ENCODE measurements around the gene PTPRT.

Gene PTPRT

DNA sequence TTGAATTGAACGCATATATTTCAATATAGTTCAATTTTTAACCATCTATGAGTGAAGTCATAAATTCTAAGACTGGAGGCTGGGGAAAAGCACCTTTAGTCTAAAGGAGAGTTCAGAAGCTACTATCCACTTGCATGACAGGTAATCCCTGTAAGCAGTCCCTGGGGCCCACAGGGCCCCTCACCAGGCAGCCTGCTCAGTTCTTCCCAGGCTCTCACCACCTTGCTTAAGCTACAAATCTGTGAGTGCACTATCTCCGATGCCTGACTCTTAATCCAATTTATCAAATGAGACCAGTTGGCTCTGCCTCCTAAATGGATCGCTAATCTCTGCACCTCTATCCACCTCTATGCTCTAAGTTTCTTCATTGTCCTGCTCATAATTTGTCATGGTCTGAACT is 413.8 kb downstream of the PTPRT start:
- no peak for DNase-seq

DNA sequence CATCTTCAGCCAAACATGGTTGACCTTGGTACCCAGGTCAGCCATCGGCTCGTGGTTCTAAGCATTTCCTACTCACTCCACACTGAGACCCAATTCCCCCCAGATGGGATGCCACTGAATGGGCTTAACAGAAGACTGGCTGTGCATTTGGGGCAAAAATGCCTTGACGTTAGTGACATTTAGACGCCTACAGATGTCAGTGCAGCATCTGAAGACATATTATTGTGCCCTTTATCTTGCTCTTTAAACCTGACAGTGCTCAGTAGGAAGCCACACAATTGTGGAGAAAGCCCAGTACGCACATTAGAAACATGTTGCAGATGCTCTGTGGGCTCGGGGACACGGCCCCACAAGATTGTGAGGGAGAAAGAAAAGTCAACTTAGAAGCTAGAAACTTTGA is 414.7 kb downstream of the PTPRT start:
- no peak for DNase-seq

DNA sequence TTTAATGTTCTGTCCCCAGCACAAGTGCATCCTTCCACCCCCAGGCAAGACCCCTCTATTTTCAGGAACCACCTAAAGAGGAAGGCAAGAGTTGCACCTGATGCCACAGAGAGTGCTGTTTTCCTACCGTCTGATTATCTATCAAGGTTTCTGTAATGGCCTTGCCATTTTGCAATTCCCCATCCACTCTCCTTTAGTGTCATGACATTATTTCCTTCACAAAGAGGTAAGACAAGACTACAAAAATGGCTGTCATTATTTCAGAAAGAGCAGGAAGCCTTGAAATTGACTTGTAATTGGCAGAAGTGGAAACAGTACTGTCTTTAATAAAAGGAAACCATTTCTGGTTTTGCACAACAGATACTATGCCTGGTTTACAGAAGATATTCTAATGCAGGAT is 426.7 kb downstream of the PTPRT start:
- no peak for DNase-seq

DNA sequence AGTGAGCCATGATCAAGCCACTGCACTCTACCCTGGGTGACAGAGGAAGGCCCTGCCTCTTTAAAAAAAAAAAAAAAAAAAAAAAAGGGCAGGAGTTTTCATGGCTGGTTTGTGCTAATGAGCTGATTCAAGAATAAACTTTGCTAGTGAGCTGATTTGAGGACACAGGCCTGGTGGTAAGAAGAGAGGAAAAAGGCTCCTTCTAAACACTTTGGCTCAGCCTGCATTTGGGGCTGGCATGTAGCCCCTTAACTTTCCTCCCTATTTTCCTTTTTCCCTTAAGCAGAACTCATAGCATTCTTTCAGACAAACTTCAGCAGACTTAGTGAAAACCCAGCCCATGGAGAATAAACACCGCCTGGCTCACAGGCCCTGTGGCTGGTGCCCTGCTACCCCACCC is 432.7 kb downstream of the PTPRT start:
- no peak for DNase-seq

DNA sequence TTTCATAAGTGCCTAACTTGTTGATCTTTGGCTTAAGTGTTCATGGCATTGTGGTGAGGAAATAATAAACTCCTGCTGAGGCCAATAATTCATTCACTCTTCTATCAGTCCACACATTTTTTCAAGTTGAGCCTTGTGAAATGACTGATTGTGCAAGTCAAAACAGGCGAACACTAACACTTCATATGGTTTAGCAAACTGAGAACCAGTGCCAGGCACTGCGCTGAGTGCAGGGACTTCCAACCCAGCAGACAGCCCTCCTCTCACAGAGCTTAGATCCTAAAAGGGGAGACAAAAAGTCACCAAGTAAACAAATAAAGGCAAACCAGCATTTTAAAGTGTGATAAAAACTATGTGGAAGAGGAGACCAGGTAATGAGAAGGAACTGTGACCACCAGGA is 435.0 kb downstream of the PTPRT start:
- no peak for DNase-seq

DNA sequence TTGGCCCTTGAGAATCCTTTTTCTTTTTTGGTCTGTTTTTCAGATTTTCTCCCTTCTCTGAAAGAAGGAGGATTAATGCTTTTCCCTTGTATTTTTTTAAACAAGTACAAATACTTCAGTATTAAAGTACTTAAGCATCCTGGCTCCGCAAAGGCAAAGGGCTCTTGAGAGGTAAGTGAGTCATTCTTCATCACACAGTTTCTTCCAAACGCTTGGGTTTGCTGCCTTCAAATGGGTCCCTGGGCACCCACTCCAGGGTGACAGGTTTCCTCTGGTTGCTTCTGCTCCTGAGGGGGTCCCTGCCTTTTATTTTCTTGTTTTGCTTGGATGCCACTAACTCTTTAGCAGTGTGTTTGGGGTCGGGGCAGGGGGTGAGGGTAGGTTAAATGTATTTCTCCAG is 437.1 kb downstream of the PTPRT start:
- no peak for DNase-seq

DNA sequence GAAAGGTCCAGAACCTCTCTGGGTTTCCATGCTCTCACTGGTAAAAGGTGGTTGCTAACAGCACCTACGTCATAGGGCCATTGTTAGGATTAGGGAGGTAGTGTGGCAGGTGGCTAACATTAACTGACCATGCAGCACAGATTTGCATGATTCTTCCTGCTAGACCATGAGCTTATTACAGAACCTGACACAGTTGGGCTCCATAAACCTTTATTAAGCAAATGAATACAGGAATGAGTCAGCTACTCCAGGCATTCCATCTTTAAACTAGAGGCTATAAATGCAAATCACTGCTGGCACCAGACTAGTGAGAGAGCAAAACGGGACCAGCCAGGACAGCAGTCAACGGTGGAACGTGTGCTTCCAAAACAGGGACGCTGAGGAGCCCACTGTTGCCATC is 440.1 kb downstream of the PTPRT start:
- no peak for DNase-seq

DNA sequence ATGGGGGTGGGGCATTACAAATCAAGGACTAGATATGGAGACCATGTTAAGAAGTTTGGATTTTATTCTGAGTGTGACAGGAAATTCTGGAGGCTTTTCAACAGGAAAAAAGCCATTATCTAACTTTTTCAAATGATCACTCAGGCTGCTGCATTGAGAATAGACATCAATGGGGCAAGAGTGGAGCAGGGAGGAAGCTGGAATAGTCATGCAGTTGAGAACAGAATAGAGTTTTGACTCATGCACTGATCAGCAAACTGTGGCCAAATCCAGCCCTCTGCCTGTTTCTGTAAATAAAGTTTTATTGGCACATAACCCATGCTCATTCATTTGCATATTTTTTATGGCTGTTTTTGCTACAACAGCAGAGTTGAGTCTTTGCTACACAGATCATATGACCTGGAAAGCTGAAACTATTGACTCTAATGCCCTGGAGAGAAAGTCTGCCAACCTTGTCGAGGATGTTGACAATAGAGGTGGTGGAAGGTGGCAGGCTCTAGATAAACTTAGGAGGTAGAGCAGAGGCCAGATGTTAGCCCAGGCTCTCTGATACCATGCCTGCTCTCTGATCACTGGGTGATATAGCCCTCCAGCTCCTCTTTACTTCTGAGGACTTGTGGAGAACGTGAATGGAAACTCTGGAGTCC is 441.8 kb downstream of the PTPRT start:
- no peak for DNase-seq

DNA sequence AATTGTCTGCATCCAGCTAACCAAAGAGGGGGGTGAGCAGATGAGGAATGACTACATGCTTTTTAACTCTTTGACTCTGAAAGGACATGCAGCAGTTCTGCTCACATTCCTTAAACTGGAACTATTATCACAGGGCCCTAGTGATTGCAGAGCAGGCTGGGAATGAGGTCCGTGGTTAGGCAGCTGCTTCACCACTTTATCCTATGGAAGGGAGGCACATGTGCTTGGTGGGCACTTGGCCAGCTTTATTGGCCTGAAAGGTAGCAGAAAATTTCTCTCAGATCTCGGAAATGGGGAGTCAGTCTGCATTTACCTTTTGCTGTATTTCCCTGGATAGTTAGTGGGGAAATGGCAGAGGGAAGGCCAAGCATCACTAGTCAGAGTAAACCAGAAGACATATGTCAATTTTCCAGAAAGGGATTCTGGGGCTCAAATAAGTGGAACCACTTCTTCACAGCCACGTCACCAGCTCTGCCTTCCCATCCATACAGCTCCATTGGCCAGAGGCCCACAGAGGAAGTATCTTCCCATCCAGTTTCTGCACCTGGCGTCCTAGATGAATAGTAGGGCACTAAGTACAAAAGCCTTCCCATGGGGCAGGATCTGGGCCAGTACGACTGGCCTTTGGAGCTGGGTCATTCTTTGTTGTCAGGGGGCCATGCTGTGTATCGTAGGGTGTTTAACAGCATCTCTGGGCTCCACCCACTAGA is 444.8 kb downstream of the PTPRT start:
- no peak for DNase-seq

DNA sequence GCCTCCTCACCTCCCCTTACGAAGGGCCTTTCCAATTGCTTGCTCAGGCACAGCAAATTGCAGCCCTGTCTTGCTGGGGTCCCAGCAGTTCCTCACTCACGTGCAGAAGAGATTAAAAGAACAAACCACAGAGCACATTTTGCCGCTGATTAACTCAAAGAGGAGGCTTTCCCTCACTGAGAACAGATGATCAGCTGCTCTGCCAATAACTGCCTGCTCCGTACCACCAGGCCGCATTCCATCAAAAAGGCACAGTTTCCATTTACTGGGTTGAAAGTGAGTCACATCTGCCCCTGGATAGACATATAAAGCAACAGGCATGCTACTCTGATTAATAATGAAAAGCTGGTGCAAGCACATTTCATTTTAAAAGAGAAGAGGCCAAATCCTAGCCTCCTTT is 446.8 kb downstream of the PTPRT start:
- DNase-seq: no peak

DNA sequence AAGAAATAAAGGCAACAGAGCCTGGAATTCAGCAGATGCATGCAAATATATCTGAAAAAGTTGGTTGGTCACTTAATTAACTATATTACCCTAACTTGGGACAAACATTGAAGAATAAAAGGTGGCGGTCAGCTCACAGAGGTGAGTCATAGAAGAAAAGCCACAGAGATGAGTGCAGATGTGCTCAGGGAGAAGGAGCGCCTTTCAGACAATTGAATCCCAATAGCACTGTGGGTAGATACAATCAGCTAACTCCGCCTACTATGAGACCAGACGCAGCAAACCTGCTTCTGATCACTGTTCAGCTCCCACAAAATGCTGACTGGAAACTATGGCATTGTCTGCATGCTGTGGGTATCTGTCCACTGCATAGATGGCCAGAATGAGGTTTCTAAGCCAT is 447.8 kb downstream of the PTPRT start:
- DNase-seq: no peak

DNA sequence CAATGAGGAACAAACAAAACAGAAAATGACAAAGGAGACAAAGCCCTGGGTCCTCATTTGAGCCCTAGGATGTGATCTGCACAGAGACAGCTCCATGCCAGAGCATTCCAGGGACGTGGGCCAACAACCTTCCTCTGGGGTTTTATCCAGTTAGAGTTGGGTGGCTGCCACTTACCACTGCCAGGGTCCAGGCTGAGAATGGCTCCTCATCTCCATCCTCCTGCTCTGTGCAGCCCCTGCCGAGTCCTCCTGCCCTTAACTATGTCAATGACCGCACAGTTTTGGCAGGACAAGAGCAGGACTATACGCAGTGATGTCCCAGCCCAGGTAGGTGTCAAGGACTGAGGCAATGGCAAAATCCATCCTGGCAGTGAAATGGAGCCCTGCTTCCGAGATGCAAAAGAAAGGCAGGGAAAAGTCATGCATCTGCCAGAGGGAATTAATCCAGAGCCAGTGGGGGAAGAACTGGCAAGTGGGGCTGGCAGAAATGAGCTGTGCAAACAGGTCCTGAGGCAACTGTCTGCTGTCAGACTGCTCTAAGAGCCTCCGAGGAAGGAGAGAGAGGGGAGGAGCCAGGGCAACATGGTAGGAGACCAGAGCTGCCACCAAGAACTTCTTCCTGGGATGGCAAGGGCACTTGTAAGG is 449.4 kb downstream of the PTPRT start:
- DNase-seq: no peak

DNA sequence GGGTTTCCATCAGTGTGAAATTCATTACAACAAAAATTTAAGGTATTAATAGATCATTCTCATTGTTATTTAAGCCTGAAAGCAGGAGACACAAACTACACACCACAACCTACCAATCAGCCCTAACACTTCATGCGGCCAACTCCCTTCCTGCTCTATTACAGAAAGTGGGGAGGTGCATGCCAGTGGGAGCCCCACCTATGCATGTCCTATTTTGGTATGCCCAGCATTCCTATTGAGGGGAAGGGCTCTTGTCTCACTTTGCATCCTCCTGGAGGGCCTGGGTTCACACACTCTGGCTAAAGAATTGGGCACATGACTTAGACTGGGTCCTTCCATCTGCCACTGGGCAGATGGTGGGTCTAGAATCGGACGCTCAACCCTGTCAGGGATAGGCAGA is 450.0 kb downstream of the PTPRT start:
- DNase-seq: no peak

DNA sequence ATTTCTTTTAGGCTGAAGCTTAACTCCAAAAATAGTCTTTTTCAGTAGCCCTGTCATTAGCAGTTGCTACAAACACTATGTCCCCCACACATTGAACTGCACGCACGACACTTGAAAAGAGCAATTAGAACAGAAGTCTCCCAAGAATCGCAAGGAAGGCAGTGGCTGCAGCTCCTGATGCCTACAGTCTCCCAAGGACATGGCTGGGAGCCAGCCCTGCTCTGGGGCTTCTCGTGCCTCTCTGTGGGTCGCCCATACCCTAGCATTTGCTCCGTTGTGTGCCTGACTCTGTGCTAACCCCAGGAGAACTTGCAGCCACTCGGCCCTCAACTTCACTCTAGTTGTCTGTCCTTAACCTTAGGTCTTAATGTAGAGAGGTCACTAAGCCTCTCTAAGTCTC is 454.2 kb downstream of the PTPRT start:
- no peak for DNase-seq

DNA sequence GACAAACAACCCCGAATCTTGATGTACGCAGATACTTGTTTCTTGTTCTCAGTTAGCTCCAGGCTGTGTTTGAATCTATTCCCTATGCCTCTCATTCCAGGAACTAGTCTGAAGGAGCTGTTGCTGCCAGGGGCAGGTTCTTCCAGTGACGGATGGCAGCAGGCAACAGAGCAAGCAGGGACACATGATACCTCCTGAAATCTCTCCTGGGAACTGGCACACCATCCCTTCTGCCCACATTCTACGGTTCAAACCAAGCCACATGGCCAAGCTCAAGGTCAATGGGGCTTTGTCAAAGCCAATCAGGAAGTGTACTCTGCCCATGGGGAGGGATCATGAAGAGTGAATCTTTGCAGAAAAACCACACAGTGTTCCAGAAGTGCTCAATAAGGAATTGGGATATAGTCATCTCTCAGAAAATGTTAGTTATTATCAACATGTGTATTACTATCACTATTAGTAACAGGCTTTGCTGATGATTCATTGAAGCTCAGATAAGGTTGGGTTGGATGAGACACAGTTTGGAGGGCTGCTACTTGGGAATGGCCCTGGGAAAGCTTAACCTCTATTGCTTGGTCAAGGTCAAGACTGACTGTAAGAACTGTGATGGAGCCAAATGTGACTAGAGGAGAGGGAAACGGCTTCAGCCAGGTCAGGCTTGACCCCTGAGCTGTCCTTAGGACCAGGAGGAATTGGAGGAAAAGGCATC is 454.9 kb downstream of the PTPRT start:
- no peak for DNase-seq

DNA sequence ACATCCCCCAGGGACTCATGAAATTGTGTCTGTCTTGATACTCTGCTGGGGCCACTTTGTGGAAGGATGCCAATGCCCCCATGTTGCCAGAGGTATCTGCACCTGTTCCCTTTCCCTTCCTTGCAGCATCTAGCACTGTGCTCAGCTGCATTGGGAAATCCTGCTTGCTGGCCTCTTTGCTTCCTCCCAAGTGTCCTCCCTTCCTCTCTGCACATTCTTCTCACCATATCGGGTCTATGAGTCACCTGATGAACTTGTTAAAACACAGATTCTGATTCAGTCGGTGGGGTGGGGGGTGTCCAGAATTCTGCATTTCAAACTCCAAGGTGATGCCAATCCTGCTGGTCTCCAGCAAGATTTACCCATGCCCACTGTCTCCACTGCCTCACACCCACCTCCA is 467.8 kb downstream of the PTPRT start:
- DNase-seq: no peak

DNA sequence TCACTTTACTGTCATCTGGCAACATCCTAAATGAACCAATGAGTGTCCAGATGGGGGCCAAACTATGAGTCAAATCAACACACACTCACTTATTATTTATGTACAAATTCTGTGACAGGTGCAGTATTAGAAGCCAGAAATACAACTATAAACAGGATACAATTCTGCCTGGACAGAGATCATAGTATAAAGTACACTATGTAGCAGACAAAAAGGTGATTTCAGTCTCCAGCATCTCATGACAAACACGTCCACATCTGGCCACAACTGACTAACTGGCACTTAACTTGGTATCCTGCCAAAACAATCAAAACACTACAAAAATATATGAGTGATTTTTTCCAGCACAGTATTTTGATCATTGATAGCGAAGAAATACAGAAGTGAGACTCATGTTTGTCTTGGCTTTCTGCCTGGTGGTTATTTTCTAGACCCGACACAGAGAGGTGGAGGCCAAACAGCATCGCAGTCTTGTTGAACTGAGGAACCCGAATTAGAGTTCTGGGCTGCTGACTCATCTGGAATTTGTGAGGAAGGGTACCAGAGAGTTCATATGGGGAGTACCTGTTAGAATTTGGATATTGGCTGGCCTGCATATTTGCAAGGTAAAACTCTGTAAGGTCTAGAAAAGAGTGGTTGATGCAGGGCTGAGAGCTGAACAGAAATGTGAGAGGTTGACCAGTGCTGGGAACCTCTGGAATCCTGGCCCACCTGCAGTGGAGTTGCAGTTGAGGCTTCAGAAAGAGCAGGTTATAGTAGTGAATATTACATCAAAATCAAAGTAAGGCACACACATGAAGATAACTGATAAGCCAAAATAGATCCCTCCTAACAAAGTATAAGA is 475.2 kb downstream of the PTPRT start:
- no peak for DNase-seq

DNA sequence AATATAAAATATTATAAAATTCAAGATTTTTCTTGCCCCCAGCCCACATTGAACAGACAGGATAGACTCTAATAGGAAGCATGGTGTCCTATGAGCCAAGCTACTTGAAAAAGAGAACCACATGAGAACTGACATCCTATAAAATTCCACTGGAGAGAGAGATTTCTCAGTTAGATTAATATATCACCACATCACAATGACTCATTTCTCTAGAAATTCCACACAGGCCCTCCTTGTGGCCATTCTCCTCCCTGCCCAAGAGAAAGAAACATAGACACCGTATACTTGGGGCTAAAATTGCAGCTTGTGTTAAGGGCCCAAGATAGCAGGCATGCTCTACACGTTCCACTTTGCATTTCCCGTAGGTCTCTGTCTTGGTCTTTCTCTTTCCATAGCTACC is 481.4 kb downstream of the PTPRT start:
- no peak for DNase-seq

DNA sequence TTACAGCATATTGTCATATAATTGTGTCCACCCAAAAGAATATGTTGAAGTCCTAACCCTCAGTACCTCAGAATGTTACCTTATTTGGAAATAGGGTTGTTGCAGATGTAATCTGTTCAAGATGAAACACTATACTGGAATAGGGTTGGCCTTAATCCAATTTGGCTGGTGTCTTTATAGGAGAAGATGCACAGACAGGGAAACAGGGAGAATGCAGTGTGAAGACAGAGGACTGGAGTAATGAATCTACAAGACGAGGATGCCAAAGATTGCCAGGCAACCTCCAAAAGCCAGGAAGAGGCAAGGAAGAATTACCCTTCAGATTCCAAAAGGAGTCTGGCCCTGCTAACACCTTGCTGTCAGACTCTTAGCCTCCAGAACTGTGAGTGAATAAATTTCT is 482.9 kb downstream of the PTPRT start:
- no peak for DNase-seq

DNA sequence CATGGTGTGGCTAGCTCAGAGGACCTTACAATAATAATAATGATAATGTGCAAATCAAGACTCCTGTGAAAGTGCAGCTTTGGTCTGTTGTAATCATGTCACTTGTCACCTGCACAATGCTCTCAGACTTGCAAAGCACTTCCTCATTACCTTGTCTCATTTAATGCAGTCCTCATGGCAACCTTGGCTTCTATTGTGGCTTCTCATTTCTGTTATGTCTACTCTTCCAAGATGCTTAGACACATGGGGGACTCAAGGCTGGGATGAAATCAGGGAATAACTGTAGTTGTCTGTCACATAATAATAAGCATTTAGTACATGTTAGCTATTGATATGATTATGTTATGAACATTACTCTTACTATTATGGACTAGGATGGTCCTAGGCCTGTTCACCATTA is 484.2 kb downstream of the PTPRT start:
- no peak for DNase-seq

DNA sequence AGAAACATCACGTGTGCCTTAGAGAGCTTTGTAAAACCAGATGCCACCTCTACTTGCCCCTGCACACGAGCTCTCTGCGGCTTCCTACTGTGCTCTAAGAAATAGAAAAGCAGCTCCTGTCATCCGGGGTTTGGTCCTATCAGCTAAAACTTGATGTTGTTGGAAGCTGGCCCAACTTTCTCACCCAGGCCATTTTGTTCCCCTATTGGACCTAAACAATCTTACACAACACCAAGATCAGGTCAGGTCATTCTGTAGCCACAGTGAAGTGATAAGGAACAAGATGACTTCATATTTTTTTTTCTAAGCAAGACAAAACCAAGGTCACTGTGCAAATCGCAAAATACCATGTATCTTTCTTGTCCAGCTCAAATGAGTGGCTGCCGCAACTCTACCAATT is 486.0 kb downstream of the PTPRT start:
- no peak for DNase-seq

DNA sequence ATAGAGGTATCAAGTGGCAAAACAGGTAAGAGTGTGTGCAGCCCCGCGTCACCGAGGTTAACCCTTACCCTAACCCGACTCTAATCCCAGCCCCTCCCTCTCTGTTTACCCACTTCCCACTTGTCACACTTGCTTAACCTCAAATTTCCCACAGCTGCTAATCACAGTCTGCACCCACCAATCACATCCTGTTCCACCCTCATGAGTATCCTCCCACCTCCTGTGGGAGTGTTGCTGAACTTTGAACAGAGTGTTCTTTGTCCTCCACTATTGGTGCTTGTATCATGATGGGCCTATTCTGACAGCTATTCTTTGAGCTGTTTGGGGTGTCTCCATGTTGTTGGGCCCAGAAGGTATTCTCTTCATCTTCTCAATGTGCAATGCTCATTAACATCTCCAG is 487.8 kb downstream of the PTPRT start:
- no peak for DNase-seq

DNA sequence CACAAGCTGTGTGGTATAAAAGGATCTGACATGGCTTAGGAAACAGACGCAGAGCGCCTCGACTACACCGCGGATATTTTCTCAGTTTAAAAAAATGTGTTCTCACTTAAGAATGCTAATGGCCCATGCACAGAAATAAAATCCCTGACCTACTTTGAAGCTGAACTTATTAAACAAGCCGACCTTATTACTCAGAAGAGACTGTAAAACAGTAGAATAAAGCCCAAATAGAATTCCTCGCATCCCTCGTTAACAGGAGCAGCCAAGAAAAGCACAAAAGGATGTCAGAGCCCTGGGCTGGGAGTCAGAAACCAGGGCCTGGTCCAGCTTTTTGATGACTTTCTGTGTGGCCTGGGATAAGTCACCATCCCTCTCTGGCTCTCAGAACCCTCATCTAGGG is 489.3 kb downstream of the PTPRT start:
- no peak for DNase-seq

All from activated CD8-positive, alpha-beta memory T cell treated with anti-CD3 and anti-CD28 coated beads, Interleukin-2, amount 50 U/mL, for 48 hours (primary cell).